Sigmoid colon (tissue), 4 donors: ENCODE data around the gene FAM186B.

Experiments used
- EP300 ChIP-seq, 4 donors: sonication (generic); formaldehyde crosslinking; IDR thresholded peaks; one replicate each; pipeline ENCODE4 v1.6.1; 2017; ENCODE audit warnings: antibody characterized with exemption in 4 of 4
- POLR2A ChIP-seq, 2 donors: fragments of 450-650 bp; IDR thresholded peaks; one replicate each; pipeline ENCODE4 v1.6.1; 2016; ENCODE audit warnings: antibody characterized with exemption in 2 of 2, mild to moderate bottlenecking in 2 of 2, moderate library complexity in 2 of 2
- POLR2AphosphoS5 ChIP-seq, 4 donors: sonication (generic); formaldehyde crosslinking; IDR thresholded peaks; one replicate each; pipeline ENCODE4 v1.6.1; 2017; ENCODE audit warnings: antibody characterized with exemption in 4 of 4
- TF ChIP-seq, protein P1 (sequence below), 4 experiments: fragments of 450-650 bp in 3 of 4; fragments of 200-600 bp in 1 of 4; IDR thresholded peaks; one replicate each; pipeline ENCODE4 v1.5.1; 2016 to 2019; ENCODE audit warnings: antibody characterized with exemption in 4 of 4, mild to moderate bottlenecking in 3 of 4, moderate library complexity in 2 of 4

DNA sequence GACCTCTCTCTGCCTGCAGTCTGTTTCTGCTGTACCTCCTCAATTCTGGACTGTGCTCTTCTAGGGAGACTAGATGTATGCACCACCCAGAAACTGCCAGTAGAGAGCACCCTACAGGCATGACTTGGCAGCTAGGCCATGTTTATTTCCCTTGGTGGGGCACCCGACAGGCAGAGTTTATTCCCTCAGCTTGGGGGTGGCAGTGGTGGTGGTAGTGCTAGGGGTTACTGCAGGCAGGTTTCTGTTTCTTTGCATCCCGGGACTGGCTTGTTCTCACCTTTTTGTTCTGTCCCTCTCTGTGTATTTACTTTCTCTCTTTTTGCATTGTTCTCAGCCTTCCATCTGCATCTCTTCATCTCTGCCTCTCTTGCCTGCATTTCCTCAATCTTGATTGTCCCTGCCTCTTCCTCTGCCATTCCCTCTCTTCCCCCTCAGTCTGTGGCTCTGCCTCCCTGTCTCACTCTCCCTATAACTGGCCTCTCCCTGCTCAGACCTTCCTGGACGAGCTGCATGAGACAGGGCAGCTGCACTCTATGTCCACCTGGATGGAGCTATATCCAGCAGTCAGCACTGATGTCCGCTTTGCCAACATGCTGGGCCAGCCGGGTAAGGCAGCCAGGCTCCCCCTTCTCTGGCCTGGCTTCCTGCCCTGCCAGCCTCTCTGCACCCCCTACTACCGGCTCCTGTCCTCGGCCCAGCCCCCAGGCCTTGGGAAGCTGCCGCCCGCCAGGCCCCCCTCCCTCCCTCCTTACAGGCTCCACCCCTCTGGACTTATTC is 31.7 kb upstream of the FAM186B start:
- TF ChIP-seq POLR2A (IDR thresholded peaks at IDR 0.05) (no peak), EP300 (IDR thresholded peaks at IDR 0.05) (no peak), POLR2AphosphoS5 (IDR thresholded peaks at IDR 0.05) (peak in 3 of 4 donors; percentile 5 to 36 (median 34))
- TF ChIP-seq, protein P1, sequence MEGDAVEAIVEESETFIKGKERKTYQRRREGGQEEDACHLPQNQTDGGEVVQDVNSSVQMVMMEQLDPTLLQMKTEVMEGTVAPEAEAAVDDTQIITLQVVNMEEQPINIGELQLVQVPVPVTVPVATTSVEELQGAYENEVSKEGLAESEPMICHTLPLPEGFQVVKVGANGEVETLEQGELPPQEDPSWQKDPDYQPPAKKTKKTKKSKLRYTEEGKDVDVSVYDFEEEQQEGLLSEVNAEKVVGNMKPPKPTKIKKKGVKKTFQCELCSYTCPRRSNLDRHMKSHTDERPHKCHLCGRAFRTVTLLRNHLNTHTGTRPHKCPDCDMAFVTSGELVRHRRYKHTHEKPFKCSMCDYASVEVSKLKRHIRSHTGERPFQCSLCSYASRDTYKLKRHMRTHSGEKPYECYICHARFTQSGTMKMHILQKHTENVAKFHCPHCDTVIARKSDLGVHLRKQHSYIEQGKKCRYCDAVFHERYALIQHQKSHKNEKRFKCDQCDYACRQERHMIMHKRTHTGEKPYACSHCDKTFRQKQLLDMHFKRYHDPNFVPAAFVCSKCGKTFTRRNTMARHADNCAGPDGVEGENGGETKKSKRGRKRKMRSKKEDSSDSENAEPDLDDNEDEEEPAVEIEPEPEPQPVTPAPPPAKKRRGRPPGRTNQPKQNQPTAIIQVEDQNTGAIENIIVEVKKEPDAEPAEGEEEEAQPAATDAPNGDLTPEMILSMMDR (IDR thresholded peaks at IDR 0.05): peak; percentile 68 to 82 (median 69)
